Gastrocnemius medialis (tissue), 4 donors: ENCODE data around the gene NCAM2.

ENCODE experiments used
- CTCF ChIP-seq, 5 experiments: fragments of 450-650 bp in 3 of 5; fragments of 200-600 bp in 2 of 5; sonication (generic) in 2 of 5; IDR thresholded peaks in 4 of 5; conservative IDR thresholded peaks in 1 of 5; 1 replicate in 4 of 5; 2 replicates in 1 of 5; pipeline ENCODE4 v1.5.1; 2016 to 2019; ENCODE audit warnings: antibody characterized with exemption in 5 of 5, mild to moderate bottlenecking in 3 of 5, moderate library complexity in 3 of 5
- POLR2A ChIP-seq, 2 donors: fragments of 450-650 bp; IDR thresholded peaks; one replicate each; pipeline ENCODE4 v1.6.1; 2017; ENCODE audit warnings: antibody characterized with exemption in 2 of 2, mild to moderate bottlenecking in 2 of 2, moderate library complexity in 2 of 2

- no peak for TF ChIP-seq CTCF (IDR thresholded peaks at IDR 0.05 in 4 of 5, conservative IDR thresholded peaks at IDR 0.05 in 1 of 5)
- TF ChIP-seq POLR2A (IDR thresholded peaks at IDR 0.05): no peak
Observed at GRCh38 chr21:21466752-21467151, 468.5 kb downstream of the NCAM2 start.
